Upper lobe of left lung (tissue), 6 donors: ENCODE data around the gene TBC1D14. TPM values are rescaled to one million over a fixed set of nuclear protein-coding genes. Genes with fewer than 3 reads are reported as not detected.

ENCODE experiments used
- ATAC-seq, 2 donors: fragments of 200-7000 bp; cut with Tn5 transposase; one replicate each; pipeline ENCODE4 v1.9.1; 2022; ENCODE audit warnings: mild to moderate bottlenecking in 2 of 2, moderate library complexity in 2 of 2; ENCODE audit not compliant: low FRiP score in 2 of 2
- DNase-seq, 2 donors: peaks; one replicate each; pipeline ENCODE4 v3.0.0-alpha.2; 2019 to 2020
- H3K27ac ChIP-seq, 4 donors: fragments of 200-600 bp; sonication (generic); one replicate each; pipeline ENCODE4 v1.5.1; 2016 to 2019
- H3K27me3 ChIP-seq, 4 donors: fragments of 200-600 bp; sonication (generic); one replicate each; pipeline ENCODE4 v1.5.1; 2017 to 2019
- H3K36me3 ChIP-seq, 4 donors: fragments of 200-600 bp; sonication (generic); one replicate each; pipeline ENCODE4 v1.5.1; 2016 to 2019
- H3K4me1 ChIP-seq, 4 donors: fragments of 200-600 bp; sonication (generic); one replicate each; pipeline ENCODE4 v1.5.1; 2018 to 2019
- H3K4me3 ChIP-seq, 4 donors: fragments of 200-600 bp; sonication (generic); one replicate each; pipeline ENCODE4 v1.5.1; 2017 to 2019; ENCODE audit warnings: mild to moderate bottlenecking in 2 of 4, moderate library complexity in 1 of 4
- H3K9me3 ChIP-seq, 4 donors: fragments of 200-600 bp; sonication (generic); one replicate each; pipeline ENCODE4 v1.5.1; 2018 to 2019
- EP300 ChIP-seq, 4 donors: sonication (generic); formaldehyde crosslinking; IDR thresholded peaks; one replicate each; pipeline ENCODE4 v1.5.1; 2017; ENCODE audit warnings: antibody characterized with exemption in 4 of 4, control low read depth in 2 of 4
- POLR2A ChIP-seq, 4 donors: fragments of 450-650 bp; IDR thresholded peaks; one replicate each; pipeline ENCODE4 v1.5.1; 2016 to 2017; ENCODE audit warnings: antibody characterized with exemption in 4 of 4, mild to moderate bottlenecking in 2 of 4
- POLR2AphosphoS5 ChIP-seq, 2 donors: sonication (generic); formaldehyde crosslinking; IDR thresholded peaks; one replicate each; pipeline ENCODE4 v1.5.1; 2017; ENCODE audit warnings: antibody characterized with exemption in 2 of 2
- WGBS, 2 donors: methylation state at CpG; one replicate each; pipeline ENCODE4 v1.1.5; 2017 to 2018; 5-methylcytosine and 5-hydroxymethylcytosine counted together
- total RNA-seq, 6 donors: library from RNA; depleted of rRNA in 4 of 6; stranded (reverse); fragments of >200 nt in 4 of 6; gene quantifications; one replicate each; pipeline versions ENCODE4 v1.1.0 to v1.2.1, GENCODE V29; 2016 to 2021
- TF ChIP-seq, protein P1 (sequence below), 6 experiments: fragments of 450-650 bp in 4 of 6; fragments of 200-600 bp in 2 of 6; sonication (generic) in 2 of 6; IDR thresholded peaks; one replicate each; pipeline ENCODE4 v1.5.1; 2016 to 2019; ENCODE audit warnings: antibody characterized with exemption in 6 of 6
- donor health status: DM: no; HTN: no; CAD: no; lungs with moderate emphysema.
- donor health status: DM: no; HTN: yes; CAD: no; lungs with severe emphysema.

TBC1D14 gene
- total RNA-seq, 6 donors from 2014 or later: 47.7 to 61.8 (median 57.8) TPM

DNA sequence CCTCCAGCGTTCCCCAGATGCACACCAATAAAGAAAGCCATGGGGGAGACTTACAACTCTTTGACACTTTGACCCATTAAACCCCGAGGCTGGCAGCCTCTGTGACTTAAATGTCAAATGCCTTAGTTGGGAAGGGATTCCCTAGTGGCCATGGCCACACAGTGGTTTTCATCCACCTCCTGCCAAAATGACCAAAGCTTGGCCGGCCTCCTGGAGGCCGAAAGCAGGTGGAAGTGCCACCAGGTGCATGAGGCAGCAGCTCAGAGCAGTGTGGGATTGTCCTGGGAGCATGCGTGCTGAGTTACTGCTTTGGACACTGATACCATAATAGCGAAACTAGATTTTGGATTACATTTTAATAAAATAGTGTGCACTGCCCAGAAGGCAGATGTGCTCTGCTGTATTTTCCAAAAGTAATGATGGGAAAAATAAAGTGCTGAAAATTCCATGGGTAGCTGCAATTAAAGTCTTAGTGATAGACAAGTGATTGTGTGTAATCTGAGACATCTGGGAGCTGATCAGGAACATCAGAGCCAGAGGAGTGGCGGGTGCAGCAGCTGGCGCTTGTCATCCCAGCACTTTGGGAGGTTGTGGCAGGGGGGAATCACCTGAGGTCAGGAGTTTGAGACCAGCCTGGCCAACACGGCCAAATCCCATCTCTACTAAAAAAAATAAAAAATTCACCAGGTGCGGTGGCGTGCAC is 93.7 kb downstream of the TBC1D14 start:
- no peak for ATAC-seq
- TF ChIP-seq, protein P1, sequence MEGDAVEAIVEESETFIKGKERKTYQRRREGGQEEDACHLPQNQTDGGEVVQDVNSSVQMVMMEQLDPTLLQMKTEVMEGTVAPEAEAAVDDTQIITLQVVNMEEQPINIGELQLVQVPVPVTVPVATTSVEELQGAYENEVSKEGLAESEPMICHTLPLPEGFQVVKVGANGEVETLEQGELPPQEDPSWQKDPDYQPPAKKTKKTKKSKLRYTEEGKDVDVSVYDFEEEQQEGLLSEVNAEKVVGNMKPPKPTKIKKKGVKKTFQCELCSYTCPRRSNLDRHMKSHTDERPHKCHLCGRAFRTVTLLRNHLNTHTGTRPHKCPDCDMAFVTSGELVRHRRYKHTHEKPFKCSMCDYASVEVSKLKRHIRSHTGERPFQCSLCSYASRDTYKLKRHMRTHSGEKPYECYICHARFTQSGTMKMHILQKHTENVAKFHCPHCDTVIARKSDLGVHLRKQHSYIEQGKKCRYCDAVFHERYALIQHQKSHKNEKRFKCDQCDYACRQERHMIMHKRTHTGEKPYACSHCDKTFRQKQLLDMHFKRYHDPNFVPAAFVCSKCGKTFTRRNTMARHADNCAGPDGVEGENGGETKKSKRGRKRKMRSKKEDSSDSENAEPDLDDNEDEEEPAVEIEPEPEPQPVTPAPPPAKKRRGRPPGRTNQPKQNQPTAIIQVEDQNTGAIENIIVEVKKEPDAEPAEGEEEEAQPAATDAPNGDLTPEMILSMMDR (IDR thresholded peaks at IDR 0.05): no peak
- TF ChIP-seq POLR2A (IDR thresholded peaks at IDR 0.05): no peak
- TF ChIP-seq EP300 (IDR thresholded peaks at IDR 0.05): no peak
- no peak for TF ChIP-seq POLR2AphosphoS5 (IDR thresholded peaks at IDR 0.05)
- DNase-seq: no peak
- Histone ChIP-seq H3K4me1 (no peaks in the 10 kb centered on the region), H3K27me3 (no peaks in the 10 kb centered on the region), H3K4me3 (no peak overlapping the region), H3K9me3 (no peaks in the 10 kb centered on the region), H3K36me3 (peaks cover 39 to 98% (median 73%) of the 10 kb centered on the region in 4 donors), H3K27ac (no peak overlapping the region)
- 82 to 85% methylated on average over 11 of the region's 11 CpGs for WGBS, 2 donors

DNA sequence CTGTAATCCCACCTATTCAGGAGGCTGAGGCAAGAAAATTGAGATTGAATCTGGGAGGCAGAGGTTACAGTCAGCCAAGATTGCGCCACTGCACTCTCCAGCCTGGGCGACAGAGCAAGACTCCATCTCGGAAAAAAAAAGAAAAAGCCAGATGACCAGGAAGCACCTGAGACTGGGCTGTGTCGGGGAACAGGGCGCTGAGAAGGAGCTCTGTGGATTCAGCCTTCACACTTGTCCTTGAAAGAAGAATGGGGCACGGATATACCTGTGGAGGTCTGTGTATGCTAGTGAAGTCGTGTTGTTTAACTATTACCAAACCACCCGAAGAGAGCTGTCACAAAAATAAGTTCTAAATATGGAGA is 94.2 kb downstream of the TBC1D14 start:
- DNase-seq: no peak
- peaks cover 39 to 98% (median 73%) of the 10 kb centered on the region in 4 donors for H3K36me3 ChIP-seq

DNA sequence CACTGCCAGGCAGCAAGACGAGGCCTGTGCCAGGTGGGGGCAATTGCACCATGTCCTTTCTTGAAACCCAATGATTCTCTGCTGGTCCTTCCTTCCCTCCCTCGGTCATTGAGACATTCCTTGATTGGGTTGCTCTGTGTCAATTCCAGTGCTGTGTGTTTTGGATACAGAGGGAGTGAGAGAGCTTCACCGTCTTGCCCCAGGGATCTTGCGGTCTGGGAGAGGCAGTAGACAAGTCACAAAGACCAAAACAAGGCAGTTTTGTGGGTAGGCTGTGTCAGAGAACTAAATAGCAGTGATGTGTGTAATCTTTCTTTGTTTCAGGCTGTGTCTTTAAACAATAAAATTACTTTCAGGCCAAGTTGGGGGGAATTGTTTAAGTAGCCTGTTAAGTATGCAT is 94.7 kb downstream of the TBC1D14 start:
- Histone ChIP-seq H3K36me3 (peaks cover 38 to 96% (median 71%) of the 10 kb centered on the region in 4 donors), H3K4me1 (no peaks in the 10 kb centered on the region), H3K27me3 (no peaks in the 10 kb centered on the region), H3K27ac (no peak overlapping the region), H3K9me3 (no peaks in the 10 kb centered on the region), H3K4me3 (no peak overlapping the region)
- TF ChIP-seq POLR2A (IDR thresholded peaks at IDR 0.05) (no peak), EP300 (IDR thresholded peaks at IDR 0.05) (no peak), POLR2AphosphoS5 (IDR thresholded peaks at IDR 0.05) (no peak)
- TF ChIP-seq, protein P1 (IDR thresholded peaks at IDR 0.05): no peak
- no peak for ATAC-seq
- 84% methylated on average over 4 of the region's 4 CpGs for WGBS, 2 donors
- DNase-seq: no peak

More for the DNA sequence above, 94.2 kb downstream of the TBC1D14 start:
- Histone ChIP-seq H3K4me1 (no peaks in the 10 kb centered on the region), H3K4me3 (no peak overlapping the region), H3K27ac (no peak overlapping the region), H3K27me3 (no peaks in the 10 kb centered on the region), H3K9me3 (no peaks in the 10 kb centered on the region)
- TF ChIP-seq, protein P1 (IDR thresholded peaks at IDR 0.05): no peak
- TF ChIP-seq EP300 (IDR thresholded peaks at IDR 0.05): no peak
- no peak for TF ChIP-seq POLR2AphosphoS5 (IDR thresholded peaks at IDR 0.05)
- TF ChIP-seq POLR2A (IDR thresholded peaks at IDR 0.05): no peak
- ATAC-seq: no peak
- 76 to 79% methylated on average over 8 of the region's 8 CpGs for WGBS, 2 donors

DNA sequence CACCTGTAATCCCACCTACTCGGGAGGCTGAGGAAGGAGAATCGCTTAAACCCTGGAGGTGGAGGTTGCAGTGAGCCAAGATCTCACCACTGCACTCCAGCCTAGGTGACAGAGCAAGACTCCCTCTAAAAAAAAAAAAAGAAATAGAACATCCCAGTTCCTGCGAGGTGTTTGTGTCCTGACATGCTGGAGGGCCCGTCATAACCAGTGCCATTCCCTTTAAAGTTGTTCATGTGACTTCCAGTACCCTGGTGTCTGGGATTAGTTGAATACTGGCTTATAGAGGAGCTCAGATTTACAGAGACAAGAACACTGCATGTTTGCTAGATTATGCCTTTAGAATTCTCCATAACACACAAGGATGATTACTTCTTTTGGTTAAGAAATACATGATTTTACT is 95.9 kb downstream of the TBC1D14 start:
- H3K27ac ChIP-seq: no peak overlapping the region
- peaks cover 26 to 89% (median 66%) of the 10 kb centered on the region in 4 donors for H3K36me3 ChIP-seq
- WGBS, 2 donors: 89 to 92% methylated on average over 4 of the region's 4 CpGs

More for the DNA sequence above, 95.9 kb downstream of the TBC1D14 start:
- TF ChIP-seq EP300 (IDR thresholded peaks at IDR 0.05) (no peak), POLR2A (IDR thresholded peaks at IDR 0.05) (no peak), POLR2AphosphoS5 (IDR thresholded peaks at IDR 0.05) (no peak)
- TF ChIP-seq, protein P1 (IDR thresholded peaks at IDR 0.05): no peak
- Histone ChIP-seq H3K27me3 (no peaks in the 10 kb centered on the region), H3K4me1 (no peaks in the 10 kb centered on the region), H3K9me3 (no peaks in the 10 kb centered on the region), H3K4me3 (no peak overlapping the region)
- ATAC-seq (no peak), DNase-seq (no peak)
